ENCODE results near the gene NBL1. TPM values are rescaled to one million over a fixed set of nuclear protein-coding genes. Genes with fewer than 3 reads are reported as not detected.

NBL1 gene
- total and polyA plus RNA-seq, 10 of the 15 experiments (the other 5 are each of a cell fraction or from before 2014, with no cell fraction given), result 0.13 to 2.4 (median 0.81) TPM; not detected in 1

DNA sequence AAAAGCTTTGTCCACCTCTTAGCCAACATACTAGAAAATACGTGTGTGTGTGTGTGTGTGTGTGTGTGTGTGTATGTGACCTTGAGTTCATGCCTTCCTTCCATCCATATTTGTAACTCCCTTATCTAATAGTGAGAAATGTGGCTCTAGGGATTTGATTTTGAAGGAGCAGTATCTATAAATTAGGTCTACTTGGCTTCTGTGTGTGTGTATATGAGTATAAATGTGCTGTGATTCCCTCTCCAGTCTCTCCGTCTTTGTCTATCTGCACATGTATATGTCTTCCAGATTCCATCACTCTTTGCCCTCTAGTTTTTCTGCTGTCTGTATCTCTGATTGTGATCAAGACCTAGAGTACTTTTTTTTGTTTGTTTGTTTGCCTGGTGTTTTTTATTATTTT is 11.9 kb upstream of the NBL1 start:
- DNase-seq (ENCODE audit: low read depth, low spot score) (no peak), FAIRE-seq (no peak), ATAC-seq (no peak)
- H2AFZ ChIP-seq (ENCODE audit: control insufficient read depth, low read depth, low read length), result no peak overlapping the region
- BruUV-seq (replicated peaks), result no TSS peak
- H3K79me2 ChIP-seq (ENCODE audit: control insufficient read depth, insufficient read depth, low read length), result no peaks in the 10 kb centered on the region
- H3K27ac ChIP-seq (ENCODE audit: control insufficient read depth, insufficient read depth), result no peak overlapping the region
- no peaks in the 10 kb centered on the region for H3K9me3 ChIP-seq (replicated peaks; ENCODE audit: control insufficient read depth, insufficient read depth, low read length)
- no peak for TF ChIP-seq HDGF (IDR thresholded peaks at IDR 0.05)
- no peak for TF ChIP-seq FOXK2 (IDR thresholded peaks at IDR 0.05)
- TF ChIP-seq, protein P1, sequence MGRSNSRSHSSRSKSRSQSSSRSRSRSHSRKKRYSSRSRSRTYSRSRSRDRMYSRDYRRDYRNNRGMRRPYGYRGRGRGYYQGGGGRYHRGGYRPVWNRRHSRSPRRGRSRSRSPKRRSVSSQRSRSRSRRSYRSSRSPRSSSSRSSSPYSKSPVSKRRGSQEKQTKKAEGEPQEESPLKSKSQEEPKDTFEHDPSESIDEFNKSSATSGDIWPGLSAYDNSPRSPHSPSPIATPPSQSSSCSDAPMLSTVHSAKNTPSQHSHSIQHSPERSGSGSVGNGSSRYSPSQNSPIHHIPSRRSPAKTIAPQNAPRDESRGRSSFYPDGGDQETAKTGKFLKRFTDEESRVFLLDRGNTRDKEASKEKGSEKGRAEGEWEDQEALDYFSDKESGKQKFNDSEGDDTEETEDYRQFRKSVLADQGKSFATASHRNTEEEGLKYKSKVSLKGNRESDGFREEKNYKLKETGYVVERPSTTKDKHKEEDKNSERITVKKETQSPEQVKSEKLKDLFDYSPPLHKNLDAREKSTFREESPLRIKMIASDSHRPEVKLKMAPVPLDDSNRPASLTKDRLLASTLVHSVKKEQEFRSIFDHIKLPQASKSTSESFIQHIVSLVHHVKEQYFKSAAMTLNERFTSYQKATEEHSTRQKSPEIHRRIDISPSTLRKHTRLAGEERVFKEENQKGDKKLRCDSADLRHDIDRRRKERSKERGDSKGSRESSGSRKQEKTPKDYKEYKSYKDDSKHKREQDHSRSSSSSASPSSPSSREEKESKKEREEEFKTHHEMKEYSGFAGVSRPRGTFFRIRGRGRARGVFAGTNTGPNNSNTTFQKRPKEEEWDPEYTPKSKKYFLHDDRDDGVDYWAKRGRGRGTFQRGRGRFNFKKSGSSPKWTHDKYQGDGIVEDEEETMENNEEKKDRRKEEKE (IDR thresholded peaks at IDR 0.05), result no peak
- TF ChIP-seq NR2F1 (conservative IDR thresholded peaks at IDR 0.05), result no peak
- TF ChIP-seq, protein P2, sequence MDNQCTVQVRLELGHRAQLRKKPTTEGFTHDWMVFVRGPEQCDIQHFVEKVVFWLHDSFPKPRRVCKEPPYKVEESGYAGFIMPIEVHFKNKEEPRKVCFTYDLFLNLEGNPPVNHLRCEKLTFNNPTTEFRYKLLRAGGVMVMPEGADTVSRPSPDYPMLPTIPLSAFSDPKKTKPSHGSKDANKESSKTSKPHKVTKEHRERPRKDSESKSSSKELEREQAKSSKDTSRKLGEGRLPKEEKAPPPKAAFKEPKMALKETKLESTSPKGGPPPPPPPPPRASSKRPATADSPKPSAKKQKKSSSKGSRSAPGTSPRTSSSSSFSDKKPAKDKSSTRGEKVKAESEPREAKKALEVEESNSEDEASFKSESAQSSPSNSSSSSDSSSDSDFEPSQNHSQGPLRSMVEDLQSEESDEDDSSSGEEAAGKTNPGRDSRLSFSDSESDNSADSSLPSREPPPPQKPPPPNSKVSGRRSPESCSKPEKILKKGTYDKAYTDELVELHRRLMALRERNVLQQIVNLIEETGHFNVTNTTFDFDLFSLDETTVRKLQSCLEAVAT (IDR thresholded peaks at IDR 0.05), result no peak
- TF ChIP-seq ESRRA (IDR thresholded peaks at IDR 0.05; ENCODE audit: low read length), result no peak
- TF ChIP-seq, protein P3, sequence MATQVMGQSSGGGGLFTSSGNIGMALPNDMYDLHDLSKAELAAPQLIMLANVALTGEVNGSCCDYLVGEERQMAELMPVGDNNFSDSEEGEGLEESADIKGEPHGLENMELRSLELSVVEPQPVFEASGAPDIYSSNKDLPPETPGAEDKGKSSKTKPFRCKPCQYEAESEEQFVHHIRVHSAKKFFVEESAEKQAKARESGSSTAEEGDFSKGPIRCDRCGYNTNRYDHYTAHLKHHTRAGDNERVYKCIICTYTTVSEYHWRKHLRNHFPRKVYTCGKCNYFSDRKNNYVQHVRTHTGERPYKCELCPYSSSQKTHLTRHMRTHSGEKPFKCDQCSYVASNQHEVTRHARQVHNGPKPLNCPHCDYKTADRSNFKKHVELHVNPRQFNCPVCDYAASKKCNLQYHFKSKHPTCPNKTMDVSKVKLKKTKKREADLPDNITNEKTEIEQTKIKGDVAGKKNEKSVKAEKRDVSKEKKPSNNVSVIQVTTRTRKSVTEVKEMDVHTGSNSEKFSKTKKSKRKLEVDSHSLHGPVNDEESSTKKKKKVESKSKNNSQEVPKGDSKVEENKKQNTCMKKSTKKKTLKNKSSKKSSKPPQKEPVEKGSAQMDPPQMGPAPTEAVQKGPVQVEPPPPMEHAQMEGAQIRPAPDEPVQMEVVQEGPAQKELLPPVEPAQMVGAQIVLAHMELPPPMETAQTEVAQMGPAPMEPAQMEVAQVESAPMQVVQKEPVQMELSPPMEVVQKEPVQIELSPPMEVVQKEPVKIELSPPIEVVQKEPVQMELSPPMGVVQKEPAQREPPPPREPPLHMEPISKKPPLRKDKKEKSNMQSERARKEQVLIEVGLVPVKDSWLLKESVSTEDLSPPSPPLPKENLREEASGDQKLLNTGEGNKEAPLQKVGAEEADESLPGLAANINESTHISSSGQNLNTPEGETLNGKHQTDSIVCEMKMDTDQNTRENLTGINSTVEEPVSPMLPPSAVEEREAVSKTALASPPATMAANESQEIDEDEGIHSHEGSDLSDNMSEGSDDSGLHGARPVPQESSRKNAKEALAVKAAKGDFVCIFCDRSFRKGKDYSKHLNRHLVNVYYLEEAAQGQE (IDR thresholded peaks at IDR 0.05; ENCODE audit: low read depth, low read length), result no peak
- H3K9ac ChIP-seq (ENCODE audit: control insufficient read depth, insufficient read depth, low read length), result no peak overlapping the region
- no peak overlapping the region for H3K4me3 ChIP-seq
- peaks cover 3% of the 10 kb centered on the region in 2 experiments; a peak in 3 of 4 replicates for H3K36me3 ChIP-seq (ENCODE audit: control insufficient read depth in 2 of 2, insufficient read depth in 2 of 2, low read length in 1 of 2)
- H3K27me3 ChIP-seq (replicated peaks in 1 of 2; ENCODE audit: control insufficient read depth in 2 of 2, insufficient read depth in 2 of 2, low read length in 1 of 2), result no peaks in the 10 kb centered on the region
- CTCF ChIA-PET, result interaction anchor here (0.6 to 2.1 kb wide), 2 partner anchors 22 to 25 kb away, joined by 3 to 6 read pairs; no protein-coding TSS in a partner anchor
- intact Hi-C loops (cut with micrococcal nuclease; ENCODE audit: unreplicated experiment) (no loop called here), in situ Hi-C loops (cut with MboI) (no loop called here)
- H4K20me1 ChIP-seq (ENCODE audit: control insufficient read depth, insufficient read depth), result no peaks in the 10 kb centered on the region
- SMC1A ChIA-PET (ENCODE audit: uncharacterized antibody, unreplicated experiment), result no interaction called here
- POLR2A ChIA-PET, result no interaction called here
- H3K4me2 ChIP-seq (ENCODE audit: control insufficient read depth, insufficient read depth), result no peak overlapping the region
- RAD21 ChIA-PET (ENCODE audit: unreplicated experiment), result no interaction called here
- no peaks in the 10 kb centered on the region for H3K4me1 ChIP-seq (ENCODE audit: control insufficient read depth, insufficient read depth, low read length)
- 48% methylated on average over 2 of the region's 2 CpGs for WGBS (ENCODE audit: insufficient coverage, insufficient replicate concordance, low lambda C conversion rate, missing lambda C conversion rate)

All from GM12878 (cell line).